GM23248 (cell line): Measurements from ENCODE around the gene CAB39.

Experiments used
- EZH2 ChIP-seq: fragments of 200-600 bp; sonication (generic); IDR thresholded peaks from 2 replicates; pipeline ENCODE4 v1.6.1; 2018; ENCODE audit warnings: antibody characterized with exemption, mild to moderate bottlenecking; ENCODE audit not compliant: insufficient read depth, poor library complexity, severe bottlenecking
- EZH2phosphoT487 ChIP-seq: fragments of 200-600 bp; sonication (generic); IDR thresholded peaks from 2 replicates; pipeline ENCODE4 v1.6.1; 2018; ENCODE audit warnings: antibody characterized with exemption, moderate library complexity, mild to moderate bottlenecking, low read depth; ENCODE audit not compliant: insufficient read depth

DNA sequence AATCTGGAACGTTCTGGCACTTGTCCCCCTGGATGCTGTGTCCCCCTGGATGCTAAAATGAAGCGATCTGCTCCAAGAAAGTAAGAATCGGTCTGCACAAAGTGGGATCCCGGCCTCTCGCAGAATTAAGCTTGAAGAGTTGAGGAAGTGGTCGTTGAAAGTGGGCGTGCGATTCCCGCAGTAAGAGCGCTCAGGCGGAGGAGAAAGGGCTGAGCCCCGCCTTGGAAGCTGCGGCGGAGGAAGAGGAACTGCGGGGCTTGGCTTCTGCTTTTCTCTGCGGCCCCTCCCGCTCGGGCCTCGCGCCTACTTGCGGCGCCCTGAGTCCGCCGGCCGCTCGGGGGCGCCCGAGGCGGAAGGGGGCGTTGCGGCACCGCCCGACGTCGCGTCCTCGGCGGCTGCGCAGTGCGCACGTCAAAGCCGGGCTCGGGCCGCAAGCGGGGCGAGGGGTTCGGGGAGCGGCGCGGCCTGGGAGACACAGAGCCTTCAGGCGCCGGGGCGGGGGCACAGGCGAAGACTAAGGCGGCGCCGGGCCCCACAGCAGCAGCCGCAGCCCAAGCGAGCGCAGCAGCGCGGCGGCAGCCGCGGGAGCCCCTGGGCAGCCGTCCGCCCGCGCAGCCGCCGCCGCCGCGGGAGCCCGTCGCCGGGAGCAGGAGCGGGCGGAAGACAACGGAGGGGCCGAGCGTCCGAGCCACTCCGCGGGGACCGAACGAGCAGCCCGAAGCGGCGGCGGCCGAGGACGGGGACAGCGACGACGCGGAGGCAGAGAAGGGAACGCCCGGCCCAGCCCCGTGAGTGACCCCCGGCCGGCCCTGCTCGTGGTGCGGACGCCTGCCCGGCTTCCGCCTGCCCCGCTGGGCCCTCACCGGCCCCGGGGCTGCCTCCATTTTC is at the start of gene CAB39:
- TF ChIP-seq EZH2phosphoT487, result no peak
- TF ChIP-seq EZH2, result no peak
